HCT116 (cell line): Measurements from ENCODE around the gene UNC5C.

ENCODE experiments used
- ATF3 ChIP-seq: IDR thresholded peaks from 2 replicates; pipeline ENCODE4 v1.6.1; 2012
- CEBPB ChIP-seq: IDR thresholded peaks from 2 replicates; pipeline ENCODE4 v1.6.1; 2012; ENCODE audit warnings: low read depth
- CTCF ChIP-seq, 3 experiments: fragments of 200-600 bp in 1 of 3; sonication (generic) in 1 of 3; IDR thresholded peaks in 2 of 3; conservative IDR thresholded peaks in 1 of 3; 2 replicates each; pipeline ENCODE4 v1.5.1; 2012 to 2017; ENCODE audit warnings: low read depth in 2 of 3, low read length in 2 of 3, antibody characterized with exemption in 1 of 3, borderline replicate concordance in 1 of 3, control low read depth in 1 of 3, mild to moderate bottlenecking in 1 of 3, mixed read lengths in 1 of 3, mixed run types in 1 of 3, moderate library complexity in 1 of 3; ENCODE audit not compliant: insufficient read depth in 1 of 3
- JUND ChIP-seq: IDR thresholded peaks from 2 replicates; pipeline ENCODE4 v1.6.1; 2012
- POLR2A ChIP-seq: IDR thresholded peaks from 2 replicates; pipeline ENCODE4 v1.7.0; 2011; ENCODE audit warnings: borderline replicate concordance; ENCODE audit not compliant: insufficient read depth, insufficient read length; ENCODE audit errors: extremely low read depth
- POLR2AphosphoS5 ChIP-seq: IDR thresholded peaks from 2 replicates; pipeline ENCODE4 v1.6.1; 2011; ENCODE audit warnings: mild to moderate bottlenecking, low read depth, low read length, moderate library complexity
- REST ChIP-seq: IDR thresholded peaks from 2 replicates; pipeline ENCODE4 v1.6.1; 2012; ENCODE audit warnings: low read depth
- SP1 ChIP-seq: IDR thresholded peaks from 2 replicates; pipeline ENCODE4 v1.6.1; 2012; ENCODE audit warnings: low read depth
- SRF ChIP-seq: IDR thresholded peaks from 2 replicates; pipeline ENCODE4 v1.6.1; 2012; ENCODE audit warnings: low read depth
- ZFX ChIP-seq: fragments of 450-650 bp; IDR thresholded peaks from 2 replicates; pipeline ENCODE4 v1.6.1; 2017

- TF ChIP-seq CTCF (IDR thresholded peaks at IDR 0.05 in 2 of 3, conservative IDR thresholded peaks at IDR 0.05 in 1 of 3; ENCODE audit: borderline replicate concordance in 1 of 3, insufficient read depth in 1 of 3, low read depth in 2 of 3, low read length in 2 of 3) (no peak), JUND (no peak), POLR2A (no peak), SRF (no peak), REST (no peak), ATF3 (no peak), POLR2AphosphoS5 (no peak), CEBPB (no peak), SP1 (no peak), ZFX (no peak)
Measured at GRCh38 chr4:95546221-95546620, 2.6 kb downstream of the UNC5C start.
